Measurements from ENCODE around the gene GFI1B.

GRCh38 chr9:133027134-133027533 is 48.6 kb downstream of the GFI1B start:
- no peak for TF ChIP-seq POLR2A (IDR thresholded peaks at IDR 0.05; ENCODE audit: low read length)
- TF ChIP-seq, protein P1, sequence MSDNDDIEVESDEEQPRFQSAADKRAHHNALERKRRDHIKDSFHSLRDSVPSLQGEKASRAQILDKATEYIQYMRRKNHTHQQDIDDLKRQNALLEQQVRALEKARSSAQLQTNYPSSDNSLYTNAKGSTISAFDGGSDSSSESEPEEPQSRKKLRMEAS (IDR thresholded peaks at IDR 0.05), result no peak
- TF ChIP-seq, protein P2, sequence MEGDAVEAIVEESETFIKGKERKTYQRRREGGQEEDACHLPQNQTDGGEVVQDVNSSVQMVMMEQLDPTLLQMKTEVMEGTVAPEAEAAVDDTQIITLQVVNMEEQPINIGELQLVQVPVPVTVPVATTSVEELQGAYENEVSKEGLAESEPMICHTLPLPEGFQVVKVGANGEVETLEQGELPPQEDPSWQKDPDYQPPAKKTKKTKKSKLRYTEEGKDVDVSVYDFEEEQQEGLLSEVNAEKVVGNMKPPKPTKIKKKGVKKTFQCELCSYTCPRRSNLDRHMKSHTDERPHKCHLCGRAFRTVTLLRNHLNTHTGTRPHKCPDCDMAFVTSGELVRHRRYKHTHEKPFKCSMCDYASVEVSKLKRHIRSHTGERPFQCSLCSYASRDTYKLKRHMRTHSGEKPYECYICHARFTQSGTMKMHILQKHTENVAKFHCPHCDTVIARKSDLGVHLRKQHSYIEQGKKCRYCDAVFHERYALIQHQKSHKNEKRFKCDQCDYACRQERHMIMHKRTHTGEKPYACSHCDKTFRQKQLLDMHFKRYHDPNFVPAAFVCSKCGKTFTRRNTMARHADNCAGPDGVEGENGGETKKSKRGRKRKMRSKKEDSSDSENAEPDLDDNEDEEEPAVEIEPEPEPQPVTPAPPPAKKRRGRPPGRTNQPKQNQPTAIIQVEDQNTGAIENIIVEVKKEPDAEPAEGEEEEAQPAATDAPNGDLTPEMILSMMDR (IDR thresholded peaks at IDR 0.05), result no peak
- TF ChIP-seq FOSL2 (IDR thresholded peaks at IDR 0.05), result no peak
- no peak for TF ChIP-seq FOSL2 (CRISPR knock-in tag; IDR thresholded peaks at IDR 0.05)
- no peak for TF ChIP-seq POLR2AphosphoS2 (conservative IDR thresholded peaks at IDR 0.05; ENCODE audit: low read length)
- no peak for TF ChIP-seq PHF8 (IDR thresholded peaks at IDR 0.05; ENCODE audit: borderline replicate concordance, low read depth)
- TF ChIP-seq MAFK (IDR thresholded peaks at IDR 0.05; ENCODE audit: partially characterized antibody), result no peak
- TF ChIP-seq EP300 (IDR thresholded peaks at IDR 0.05), result no peak
- TF ChIP-seq, protein P3, sequence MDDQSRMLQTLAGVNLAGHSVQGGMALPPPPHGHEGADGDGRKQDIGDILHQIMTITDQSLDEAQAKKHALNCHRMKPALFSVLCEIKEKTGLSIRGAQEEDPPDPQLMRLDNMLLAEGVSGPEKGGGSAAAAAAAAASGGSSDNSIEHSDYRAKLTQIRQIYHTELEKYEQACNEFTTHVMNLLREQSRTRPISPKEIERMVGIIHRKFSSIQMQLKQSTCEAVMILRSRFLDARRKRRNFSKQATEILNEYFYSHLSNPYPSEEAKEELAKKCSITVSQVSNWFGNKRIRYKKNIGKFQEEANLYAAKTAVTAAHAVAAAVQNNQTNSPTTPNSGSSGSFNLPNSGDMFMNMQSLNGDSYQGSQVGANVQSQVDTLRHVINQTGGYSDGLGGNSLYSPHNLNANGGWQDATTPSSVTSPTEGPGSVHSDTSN (IDR thresholded peaks at IDR 0.05), result no peak
- no peak for TF ChIP-seq CEBPB (IDR thresholded peaks at IDR 0.05)
